HPDE6-E6E7 (cell line): ENCODE measurements around the gene TTC9B.
A peak's percentile ranks its signal among the peaks of the same experiment; 100 is the strongest.
"Not testable (repeated sequence)": the region's sequence is repeated elsewhere in the genome, so short reads cannot be mapped to it uniquely, and the experiment has no call there.

Experiments used
- DNase-seq: peaks from one replicate; pipeline ENCODE4 v3.0.0; 2011; ENCODE audit warnings: missing footprints; ENCODE audit errors: extremely low spot score

Gene TTC9B

DNA sequence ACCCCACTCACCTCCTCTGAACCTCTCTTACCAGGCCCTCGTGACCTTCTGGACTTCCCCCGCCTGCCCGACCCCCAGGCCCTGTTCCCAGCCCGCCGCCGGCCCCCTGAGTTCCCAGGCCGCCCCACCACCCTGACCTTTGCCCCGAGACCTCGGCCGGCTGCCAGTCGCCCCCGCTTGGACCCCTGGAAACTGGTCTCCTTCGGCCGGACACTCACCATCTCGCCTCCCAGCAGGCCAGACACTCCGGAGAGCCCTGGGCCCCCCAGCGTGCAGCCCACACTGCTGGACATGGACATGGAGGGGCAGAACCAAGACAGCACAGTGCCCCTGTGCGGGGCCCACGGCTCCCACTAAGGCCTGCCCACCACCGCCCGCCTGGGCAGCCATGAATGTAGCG, 3.2 kb downstream of the TTC9B start:
- DNase-seq: no peak

DNA sequence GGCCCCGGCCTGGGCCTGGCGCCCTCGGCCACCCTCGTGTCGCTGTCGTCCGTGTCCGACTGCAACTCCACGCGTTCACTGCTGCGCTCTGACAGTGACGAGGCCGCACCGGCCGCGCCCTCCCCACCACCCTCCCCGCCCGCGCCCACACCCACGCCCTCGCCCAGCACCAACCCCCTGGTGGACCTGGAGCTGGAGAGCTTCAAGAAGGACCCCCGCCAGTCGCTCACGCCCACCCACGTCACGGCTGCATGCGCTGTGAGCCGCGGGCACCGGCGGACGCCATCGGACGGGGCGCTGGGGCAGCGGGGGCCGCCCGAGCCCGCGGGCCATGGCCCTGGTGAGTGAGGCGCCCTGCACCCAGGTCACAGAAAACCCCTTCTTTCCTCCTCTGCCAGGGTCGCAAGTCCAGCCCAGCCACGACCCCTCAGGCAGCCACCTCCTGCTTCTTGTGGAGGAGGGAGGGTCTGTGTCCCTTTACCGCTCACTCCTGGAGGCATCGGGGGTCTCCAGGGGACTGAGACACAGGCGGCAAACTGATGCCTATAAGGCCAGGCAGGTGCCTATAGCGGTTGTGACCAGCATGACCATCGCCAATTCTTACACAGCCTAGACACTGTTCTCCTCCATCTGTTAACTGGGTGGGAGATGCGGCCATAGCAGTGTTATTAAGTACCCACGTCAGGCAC, 4.2 kb downstream of the TTC9B start:
- DNase-seq: no peak

GRCh38 chr19:40213251-40213829, 4.8 kb downstream of the TTC9B start:
- DNase-seq: no peak

DNA sequence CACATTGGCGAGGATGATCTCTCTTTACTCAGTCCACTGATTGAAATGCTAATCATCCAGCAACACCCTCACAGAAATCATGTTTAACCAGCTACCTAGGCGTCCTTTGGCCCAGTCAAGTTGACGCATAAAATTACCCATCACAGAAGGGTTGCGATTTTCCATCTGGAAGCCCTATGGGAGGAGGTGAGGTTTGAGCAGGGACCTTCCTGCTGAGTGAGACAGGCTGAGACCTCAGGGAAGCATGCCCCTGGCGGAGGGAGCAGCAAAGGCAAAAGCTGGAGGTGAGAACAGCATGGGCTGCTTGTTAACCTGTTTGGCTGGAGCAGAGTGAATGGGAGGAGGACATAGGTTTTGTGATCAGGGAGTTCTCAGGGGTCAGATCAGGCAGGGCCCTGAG, 7.3 kb downstream of the TTC9B start:
- no peak for DNase-seq

DNA sequence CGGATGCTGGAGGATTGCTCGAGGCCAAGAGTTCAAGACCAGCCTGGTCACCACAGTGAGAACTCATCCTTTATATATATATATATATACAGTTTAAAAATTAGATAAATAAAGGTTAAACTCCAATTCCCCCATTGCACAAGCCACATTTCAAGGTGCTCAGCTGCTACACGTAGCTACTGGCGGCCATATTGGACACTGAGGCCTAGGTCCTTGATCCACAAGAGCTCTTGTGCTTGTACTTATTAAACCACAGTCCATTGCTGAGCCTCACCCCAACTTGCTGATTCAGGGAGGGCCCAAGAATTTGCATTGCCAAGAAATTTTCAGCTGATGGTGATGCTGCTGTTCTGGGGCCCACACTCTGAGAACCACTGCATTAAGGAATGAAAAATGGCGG, 9.6 kb downstream of the TTC9B start:
- DNase-seq: no peak

DNA sequence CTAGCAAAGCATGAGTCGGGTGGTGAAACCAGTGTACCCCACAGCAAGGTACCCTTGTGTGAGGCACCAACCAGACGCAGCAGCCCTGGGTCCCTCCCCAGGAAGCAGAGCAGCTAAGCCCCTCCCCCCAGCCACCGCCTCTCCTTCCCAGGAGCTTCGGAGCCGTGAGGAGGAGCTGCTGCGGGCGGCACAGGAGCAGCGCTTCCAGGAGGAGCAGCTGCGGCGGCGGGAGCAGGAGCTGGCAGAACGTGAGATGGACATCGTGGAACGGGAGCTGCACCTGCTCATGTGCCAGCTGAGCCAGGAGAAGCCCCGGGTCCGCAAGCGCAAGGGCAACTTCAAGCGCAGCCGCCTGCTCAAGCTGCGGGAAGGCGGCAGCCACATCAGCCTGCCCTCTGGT, 12.4 kb downstream of the TTC9B start:
- DNase-seq: no peak

- no peak for DNase-seq
Measured at GRCh38 chr19:40204381-40204780, 13.8 kb downstream of the TTC9B start.

DNA sequence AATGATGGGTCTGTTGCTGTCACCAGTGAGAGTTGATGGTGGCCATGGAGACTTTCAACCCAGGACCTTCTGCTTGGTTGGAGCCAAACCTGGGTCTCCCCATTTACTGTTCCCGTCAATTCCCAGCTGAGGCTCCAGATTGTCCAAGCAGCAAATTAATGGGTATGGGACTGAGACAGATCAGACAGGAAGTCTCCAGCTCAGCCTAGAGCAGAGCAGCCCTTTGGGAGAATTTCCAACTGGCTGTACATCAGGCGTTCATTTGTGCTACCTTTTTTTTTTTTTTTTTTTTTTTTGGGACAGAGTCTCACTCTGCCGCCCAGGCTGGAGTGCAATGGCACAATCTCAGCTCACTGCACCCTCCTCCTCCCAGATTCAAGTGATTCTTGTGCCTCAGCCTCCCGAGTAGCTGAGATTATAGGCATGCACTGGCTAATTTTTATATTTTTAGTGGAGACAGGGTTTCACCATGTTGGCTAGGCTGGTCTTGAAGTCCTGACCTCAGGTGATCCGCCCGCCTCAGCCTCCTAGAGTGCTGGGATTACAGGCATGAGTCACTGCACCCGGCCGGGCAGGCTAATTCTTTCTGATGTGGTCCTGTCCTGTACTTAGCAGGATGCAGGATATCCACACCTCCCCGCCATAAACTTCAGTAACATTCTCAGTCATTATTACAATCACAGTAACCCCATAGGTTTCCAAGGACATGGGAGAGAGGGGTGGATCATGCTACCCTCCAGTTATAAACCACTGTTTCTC, 17.7 kb downstream of the TTC9B start:
- DNase-seq: no peak

- DNase-seq: no peak
Measured at GRCh38 chr19:40198272-40198990, 19.8 kb downstream of the TTC9B start.

DNA sequence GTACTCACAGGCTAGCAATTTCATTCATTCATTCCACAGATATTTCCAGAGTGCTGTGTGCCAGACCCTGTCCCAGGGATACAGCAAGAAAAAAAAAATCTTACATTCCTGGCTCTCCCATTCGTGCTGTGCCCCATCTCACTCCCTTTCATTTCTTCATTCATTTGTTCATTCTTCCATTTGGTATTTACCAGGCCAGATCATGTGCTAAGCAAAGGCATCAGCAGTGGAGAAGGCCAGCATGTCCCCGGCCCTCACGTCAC, 24.7 kb downstream of the TTC9B start:
- DNase-seq: no peak

GRCh38 chr19:40192758-40193586, 25.2 kb downstream of the TTC9B start:
- DNase-seq: no peak

- no peak for DNase-seq
Measured at GRCh38 chr19:40191836-40192646, 26.1 kb downstream of the TTC9B start.

- DNase-seq: peak; percentile 63
Measured at GRCh38 chr19:40190891-40191835, 27.0 kb downstream of the TTC9B start, which contains the start of gene MAP3K10. Gene MAP3K10, plus strand, starts transcription at chr19:40191426. Its CDS starts 606 bp downstream, at chr19:40192032.

GRCh38 chr19:40184273-40184672, 33.9 kb downstream of the TTC9B start:
- no peak for DNase-seq

DNA sequence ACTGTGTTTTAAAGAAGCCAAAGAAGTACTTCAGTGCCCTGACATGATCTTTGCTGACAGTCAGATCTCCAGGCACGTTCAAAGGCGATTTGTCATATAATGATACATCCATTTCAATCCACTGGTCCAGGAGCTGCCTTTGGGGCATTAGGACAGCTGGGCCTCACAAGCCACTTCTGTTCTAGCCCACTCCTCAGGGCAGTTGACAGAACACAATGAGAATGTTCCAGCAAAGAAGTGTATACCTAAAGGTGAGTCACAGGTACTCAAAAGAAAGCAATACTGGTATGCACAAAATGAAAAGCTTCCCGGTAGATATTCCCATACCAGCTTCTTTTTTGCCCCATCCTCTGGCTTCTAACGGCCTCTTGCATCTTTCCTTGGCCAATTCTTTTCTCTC, 39.4 kb downstream of the TTC9B start:
- peak; percentile 72 for DNase-seq

DNA sequence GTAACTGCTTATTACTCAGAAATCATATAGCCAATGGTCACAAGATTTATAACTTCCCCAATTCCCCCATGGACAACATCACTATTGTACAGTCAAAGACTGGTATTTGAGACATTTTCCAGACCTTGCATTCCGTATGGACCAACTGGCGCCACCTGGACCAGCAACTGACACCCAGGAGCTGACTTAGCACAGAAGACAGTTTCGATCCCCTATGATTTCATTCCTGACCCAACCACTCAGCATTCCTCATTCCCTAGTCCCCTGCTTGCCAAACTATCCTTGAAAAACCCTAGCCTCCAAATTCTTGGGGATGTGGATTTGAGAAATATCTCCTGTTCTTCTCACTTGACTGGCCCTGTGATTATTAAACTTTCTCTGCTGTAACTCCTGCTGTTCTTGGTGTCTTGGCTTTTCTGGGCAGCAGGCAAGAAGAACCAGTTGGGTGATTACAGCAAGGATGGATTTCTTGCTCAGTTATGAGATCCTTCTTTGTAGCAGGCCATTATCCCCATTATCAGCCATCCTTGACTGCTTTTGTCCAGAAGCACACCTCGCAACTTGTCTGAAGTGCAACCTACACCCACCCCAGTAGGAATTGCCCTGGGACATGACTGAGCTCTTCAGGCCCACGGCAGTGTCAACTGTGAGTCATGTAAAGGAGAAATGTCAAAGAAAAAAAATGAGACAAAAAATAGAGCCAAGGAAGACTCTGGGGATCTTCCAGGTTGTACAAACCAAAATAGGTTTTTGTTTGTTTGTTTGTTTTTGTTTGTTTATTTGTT, 40.7 kb downstream of the TTC9B start:
- DNase-seq: no peak

GRCh38 chr19:40175820-40176219, 42.4 kb downstream of the TTC9B start:
- no peak for DNase-seq

- no peak for DNase-seq
Measured at GRCh38 chr19:40174092-40174491, 44.1 kb downstream of the TTC9B start.

DNA sequence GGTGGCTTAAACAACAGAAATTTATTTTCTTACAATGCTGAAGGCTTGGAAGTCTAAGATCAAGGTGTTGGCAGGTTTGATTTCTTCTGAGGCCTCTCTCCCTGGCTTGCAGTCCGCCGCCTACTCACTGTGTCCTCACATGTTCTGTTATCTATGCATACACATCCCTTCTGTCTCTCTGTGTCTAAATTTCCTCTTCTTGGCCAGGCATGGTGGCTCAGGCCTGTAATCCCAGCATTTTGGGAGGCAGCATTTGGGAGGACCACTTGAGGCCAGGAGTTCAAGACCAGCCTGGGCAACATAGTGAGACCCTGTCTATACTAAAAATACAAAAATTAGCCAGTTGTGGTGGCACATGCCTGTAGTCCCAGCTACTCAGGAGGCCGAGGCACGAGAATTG, 46.9 kb downstream of the TTC9B start:
- DNase-seq: not testable (repeated sequence)
